Measurements from ENCODE around the gene PDE6A. TPM values are rescaled to one million over a fixed set of nuclear protein-coding genes. Genes with fewer than 3 reads are reported as not detected.

PDE6A gene
- total and polyA plus RNA-seq, 4 donors, result 0.06 TPM; not detected in 3

DNA sequence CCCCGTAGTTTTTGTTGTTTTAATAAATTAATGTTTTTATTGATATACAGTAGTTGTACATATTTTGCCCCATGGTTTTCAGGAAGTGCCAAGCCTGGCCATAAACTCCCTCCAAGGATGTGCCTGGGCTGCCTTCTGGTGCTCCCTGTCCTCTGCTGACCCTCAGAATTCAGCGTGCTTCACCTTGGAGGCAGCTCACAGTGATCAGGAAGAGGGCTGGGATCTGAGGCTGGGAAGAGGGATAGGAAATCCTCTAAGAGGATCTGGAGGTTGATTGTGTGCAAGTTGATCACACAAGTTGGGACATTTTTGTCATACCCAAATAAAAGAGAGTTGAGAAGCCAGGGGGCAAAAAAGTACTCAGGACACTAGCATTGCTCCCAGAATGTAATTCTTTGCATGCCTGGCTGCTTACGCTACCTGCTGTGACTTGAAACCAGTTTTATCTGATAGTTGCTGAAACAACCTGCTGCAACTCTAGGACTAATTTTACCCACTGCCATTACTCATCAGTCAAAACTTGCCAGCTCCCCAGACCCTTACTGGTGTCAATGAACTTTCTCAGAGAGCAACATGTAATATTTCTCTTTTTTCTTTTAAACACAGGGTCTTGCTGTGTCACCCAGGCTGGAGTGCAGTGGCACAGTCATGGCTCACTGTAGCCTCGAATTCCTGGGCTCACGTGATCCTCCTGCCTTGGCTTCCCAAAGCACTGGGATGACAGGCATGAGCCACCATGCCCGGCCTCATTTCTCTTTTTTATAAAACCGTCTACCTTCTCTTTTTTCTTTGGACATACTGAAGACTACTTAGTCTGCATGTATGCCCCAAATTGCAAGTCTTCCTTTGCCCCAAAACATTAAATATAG is 29.0 kb downstream of the PDE6A start:
- 79% methylated on average over 7 of the region's 7 CpGs for WGBS
- no peak overlapping the region for H3K9ac ChIP-seq (ENCODE audit: low read depth in 1 of 2, low read length in 2 of 2)
- H3K4me1 ChIP-seq (ENCODE audit: control insufficient read depth in 4 of 4, insufficient read depth in 4 of 4, low read length in 3 of 4), result no peaks in the 10 kb centered on the region
- H3K27me3 ChIP-seq (ENCODE audit: control insufficient read depth in 4 of 4, insufficient read depth in 4 of 4, low read length in 3 of 4), result no peaks in the 10 kb centered on the region
- H3K27ac ChIP-seq (ENCODE audit: low read depth in 1 of 2, low read length in 2 of 2), result no peak overlapping the region
- no peak overlapping the region for H3K4me3 ChIP-seq (ENCODE audit: low read depth in 1 of 3, low read length in 3 of 3)
- H3K9me3 ChIP-seq (ENCODE audit: control insufficient read depth in 4 of 4, low read length in 3 of 4), result no peaks in the 10 kb centered on the region
- no peaks in the 10 kb centered on the region for H3K36me3 ChIP-seq (ENCODE audit: control insufficient read depth in 4 of 4, insufficient read depth in 3 of 4, low read depth in 1 of 4, low read length in 3 of 4)
- no peak for DNase-seq (ENCODE audit: low spot score)
- TF ChIP-seq TAF1 (conservative IDR thresholded peaks at IDR 0.05) (no peak), JUND (IDR thresholded peaks at IDR 0.05) (no peak), SP1 (IDR thresholded peaks at IDR 0.05) (no peak), RAD21 (IDR thresholded peaks at IDR 0.05) (no peak), FOXA2 (IDR thresholded peaks at IDR 0.05) (no peak), RXRA (IDR thresholded peaks at IDR 0.05) (no peak), EGR1 (IDR thresholded peaks at IDR 0.05; ENCODE audit: low read depth in 2 of 2) (no peak), YY1 (IDR thresholded peaks at IDR 0.05) (no peak), GABPA (IDR thresholded peaks at IDR 0.05 in 1 of 2, conservative IDR thresholded peaks at IDR 0.05 in 1 of 2) (no peak), FOXA1 (IDR thresholded peaks at IDR 0.05) (no peak)
- TF ChIP-seq, protein P1, sequence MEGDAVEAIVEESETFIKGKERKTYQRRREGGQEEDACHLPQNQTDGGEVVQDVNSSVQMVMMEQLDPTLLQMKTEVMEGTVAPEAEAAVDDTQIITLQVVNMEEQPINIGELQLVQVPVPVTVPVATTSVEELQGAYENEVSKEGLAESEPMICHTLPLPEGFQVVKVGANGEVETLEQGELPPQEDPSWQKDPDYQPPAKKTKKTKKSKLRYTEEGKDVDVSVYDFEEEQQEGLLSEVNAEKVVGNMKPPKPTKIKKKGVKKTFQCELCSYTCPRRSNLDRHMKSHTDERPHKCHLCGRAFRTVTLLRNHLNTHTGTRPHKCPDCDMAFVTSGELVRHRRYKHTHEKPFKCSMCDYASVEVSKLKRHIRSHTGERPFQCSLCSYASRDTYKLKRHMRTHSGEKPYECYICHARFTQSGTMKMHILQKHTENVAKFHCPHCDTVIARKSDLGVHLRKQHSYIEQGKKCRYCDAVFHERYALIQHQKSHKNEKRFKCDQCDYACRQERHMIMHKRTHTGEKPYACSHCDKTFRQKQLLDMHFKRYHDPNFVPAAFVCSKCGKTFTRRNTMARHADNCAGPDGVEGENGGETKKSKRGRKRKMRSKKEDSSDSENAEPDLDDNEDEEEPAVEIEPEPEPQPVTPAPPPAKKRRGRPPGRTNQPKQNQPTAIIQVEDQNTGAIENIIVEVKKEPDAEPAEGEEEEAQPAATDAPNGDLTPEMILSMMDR (IDR thresholded peaks at IDR 0.05; ENCODE audit: low read depth, low read length, missing input control), result no peak

DNA sequence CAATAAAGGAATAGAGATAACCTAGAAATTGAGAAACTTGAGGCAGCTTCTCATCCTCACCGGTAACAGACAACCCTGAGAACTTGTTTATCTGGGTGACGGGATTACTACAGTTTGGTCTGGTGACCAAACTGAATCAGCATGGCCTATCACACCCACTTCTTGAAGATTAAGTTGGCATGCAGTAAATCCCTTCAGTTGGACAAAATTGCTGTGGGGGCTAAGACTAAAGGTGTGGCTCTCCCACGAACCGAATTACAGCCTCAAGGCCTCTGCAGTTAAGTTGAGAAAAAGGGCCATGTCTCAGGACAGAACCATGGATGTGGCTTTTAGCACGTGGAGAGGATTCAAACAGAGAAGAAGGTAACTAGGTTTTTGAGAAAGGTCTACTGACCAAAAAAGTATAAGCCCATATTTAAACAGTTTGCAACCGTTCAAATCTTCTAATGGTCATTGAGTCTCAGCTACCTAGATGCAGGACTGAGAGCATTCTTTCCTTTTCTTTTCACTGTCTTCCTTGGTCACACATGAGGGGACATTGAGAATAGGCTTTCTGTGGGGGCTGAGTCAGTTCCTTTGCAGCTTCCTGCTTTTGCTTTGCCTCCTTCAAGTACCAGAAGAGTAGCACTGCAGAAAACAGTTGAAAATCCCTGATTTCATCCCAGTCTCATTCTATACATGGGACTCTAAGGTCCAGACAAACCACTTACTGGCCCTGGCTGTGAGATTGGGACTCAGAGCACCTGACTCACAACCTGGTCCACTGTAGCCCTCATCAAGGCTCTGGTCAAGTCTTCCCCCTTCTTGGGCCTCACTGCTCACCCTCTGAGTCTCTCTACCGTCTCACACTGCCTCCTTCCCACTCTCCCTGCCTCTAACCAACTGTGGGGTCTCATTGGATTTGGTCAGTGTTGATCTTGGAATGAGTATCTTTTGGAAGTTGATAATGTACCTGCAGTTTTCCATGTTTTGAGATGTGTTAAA is 30.9 kb downstream of the PDE6A start:
- Histone ChIP-seq H3K9me3 (ENCODE audit: control insufficient read depth in 4 of 4, low read length in 3 of 4) (no peaks in the 10 kb centered on the region), H3K27me3 (ENCODE audit: control insufficient read depth in 4 of 4, insufficient read depth in 4 of 4, low read length in 3 of 4) (no peaks in the 10 kb centered on the region), H3K4me3 (ENCODE audit: low read depth in 1 of 3, low read length in 3 of 3) (no peak overlapping the region), H3K4me1 (ENCODE audit: control insufficient read depth in 4 of 4, insufficient read depth in 4 of 4, low read length in 3 of 4) (no peaks in the 10 kb centered on the region), H3K36me3 (ENCODE audit: control insufficient read depth in 4 of 4, insufficient read depth in 3 of 4, low read depth in 1 of 4, low read length in 3 of 4) (no peaks in the 10 kb centered on the region), H3K9ac (ENCODE audit: low read depth in 1 of 2, low read length in 2 of 2) (no peak overlapping the region), H3K27ac (ENCODE audit: low read depth in 1 of 2, low read length in 2 of 2) (no peak overlapping the region)
- whole genome bisulfite sequencing, result 74% methylated on average over 7 of the region's 7 CpGs
- no peak for DNase-seq (ENCODE audit: low spot score)
- TF ChIP-seq HNF4G (IDR thresholded peaks at IDR 0.05) (no peak), HNF4A (conservative IDR thresholded peaks at IDR 0.05) (no peak), FOXA2 (IDR thresholded peaks at IDR 0.05) (no peak), GABPA (IDR thresholded peaks at IDR 0.05 in 1 of 2, conservative IDR thresholded peaks at IDR 0.05 in 1 of 2) (no peak), ATF3 (IDR thresholded peaks at IDR 0.05) (no peak), JUND (IDR thresholded peaks at IDR 0.05) (no peak), FOXA1 (IDR thresholded peaks at IDR 0.05) (no peak), RAD21 (IDR thresholded peaks at IDR 0.05) (no peak), TAF1 (conservative IDR thresholded peaks at IDR 0.05) (no peak), RXRA (IDR thresholded peaks at IDR 0.05) (no peak), YY1 (IDR thresholded peaks at IDR 0.05) (no peak), ZBTB33 (IDR thresholded peaks at IDR 0.05) (no peak), NR2F2 (IDR thresholded peaks at IDR 0.05) (no peak), EGR1 (IDR thresholded peaks at IDR 0.05; ENCODE audit: low read depth in 2 of 2) (no peak), SP1 (IDR thresholded peaks at IDR 0.05) (no peak)
- TF ChIP-seq, protein P2, sequence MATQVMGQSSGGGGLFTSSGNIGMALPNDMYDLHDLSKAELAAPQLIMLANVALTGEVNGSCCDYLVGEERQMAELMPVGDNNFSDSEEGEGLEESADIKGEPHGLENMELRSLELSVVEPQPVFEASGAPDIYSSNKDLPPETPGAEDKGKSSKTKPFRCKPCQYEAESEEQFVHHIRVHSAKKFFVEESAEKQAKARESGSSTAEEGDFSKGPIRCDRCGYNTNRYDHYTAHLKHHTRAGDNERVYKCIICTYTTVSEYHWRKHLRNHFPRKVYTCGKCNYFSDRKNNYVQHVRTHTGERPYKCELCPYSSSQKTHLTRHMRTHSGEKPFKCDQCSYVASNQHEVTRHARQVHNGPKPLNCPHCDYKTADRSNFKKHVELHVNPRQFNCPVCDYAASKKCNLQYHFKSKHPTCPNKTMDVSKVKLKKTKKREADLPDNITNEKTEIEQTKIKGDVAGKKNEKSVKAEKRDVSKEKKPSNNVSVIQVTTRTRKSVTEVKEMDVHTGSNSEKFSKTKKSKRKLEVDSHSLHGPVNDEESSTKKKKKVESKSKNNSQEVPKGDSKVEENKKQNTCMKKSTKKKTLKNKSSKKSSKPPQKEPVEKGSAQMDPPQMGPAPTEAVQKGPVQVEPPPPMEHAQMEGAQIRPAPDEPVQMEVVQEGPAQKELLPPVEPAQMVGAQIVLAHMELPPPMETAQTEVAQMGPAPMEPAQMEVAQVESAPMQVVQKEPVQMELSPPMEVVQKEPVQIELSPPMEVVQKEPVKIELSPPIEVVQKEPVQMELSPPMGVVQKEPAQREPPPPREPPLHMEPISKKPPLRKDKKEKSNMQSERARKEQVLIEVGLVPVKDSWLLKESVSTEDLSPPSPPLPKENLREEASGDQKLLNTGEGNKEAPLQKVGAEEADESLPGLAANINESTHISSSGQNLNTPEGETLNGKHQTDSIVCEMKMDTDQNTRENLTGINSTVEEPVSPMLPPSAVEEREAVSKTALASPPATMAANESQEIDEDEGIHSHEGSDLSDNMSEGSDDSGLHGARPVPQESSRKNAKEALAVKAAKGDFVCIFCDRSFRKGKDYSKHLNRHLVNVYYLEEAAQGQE (IDR thresholded peaks at IDR 0.05), result no peak
- TF ChIP-seq, protein P1 (IDR thresholded peaks at IDR 0.05; ENCODE audit: low read depth, low read length, missing input control), result no peak
- TF ChIP-seq, protein P3, sequence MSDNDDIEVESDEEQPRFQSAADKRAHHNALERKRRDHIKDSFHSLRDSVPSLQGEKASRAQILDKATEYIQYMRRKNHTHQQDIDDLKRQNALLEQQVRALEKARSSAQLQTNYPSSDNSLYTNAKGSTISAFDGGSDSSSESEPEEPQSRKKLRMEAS (IDR thresholded peaks at IDR 0.05), result no peak

All from liver (tissue), 9 donors.